Right atrium auricular region (tissue), 2 donors: ENCODE measurements around the gene AKAIN1. TPM values are rescaled to one million over a fixed set of nuclear protein-coding genes. Genes with fewer than 3 reads are reported as not detected.

Experiments used
- DNase-seq: peaks from one replicate; pipeline ENCODE4 v3.0.0-alpha.2; 2019; ENCODE audit warnings: low spot score
- H3K27ac ChIP-seq, 2 donors: fragments of 200-600 bp; sonication (generic); 1 replicate in 1 of 2; 2 replicates in 1 of 2; pipeline ENCODE4 v1.5.1; 2016 to 2019
- H3K27me3 ChIP-seq, 2 donors: fragments of 200-600 bp; sonication (generic); one replicate each; pipeline versions ENCODE4 v1.5.1 to v1.6.0; 2017 to 2019
- H3K36me3 ChIP-seq: fragments of 200-600 bp; sonication (generic); one replicate; pipeline ENCODE4 v1.5.1; 2016
- H3K4me1 ChIP-seq, 2 donors: fragments of 200-600 bp; sonication (generic); one replicate each; pipeline versions ENCODE4 v1.5.1 to v1.6.0; 2017 to 2019
- H3K4me3 ChIP-seq, 2 donors: fragments of 200-600 bp; sonication (generic); 1 replicate in 1 of 2; 2 replicates in 1 of 2; pipeline ENCODE4 v1.5.1; 2017 to 2019; ENCODE audit warnings: mild to moderate bottlenecking in 1 of 2, moderate library complexity in 1 of 2
- H3K9me3 ChIP-seq, 2 donors: fragments of 200-600 bp; sonication (generic); one replicate each; pipeline ENCODE4 v1.5.1; 2019
- total RNA-seq, 2 donors: library from RNA; depleted of rRNA; stranded (reverse); fragments of >200 nt; gene quantifications; one replicate each; pipeline ENCODE4 v1.1.0, GENCODE V29; 2016
- TF ChIP-seq, protein P1 (sequence below), 2 donors: fragments of 200-600 bp; sonication (generic); IDR thresholded peaks; one replicate each; pipeline ENCODE4 v1.5.1; 2019; ENCODE audit warnings: antibody characterized with exemption in 2 of 2

AKAIN1 gene
- total RNA-seq, 2 donors from 2014 or later = not detected

DNA sequence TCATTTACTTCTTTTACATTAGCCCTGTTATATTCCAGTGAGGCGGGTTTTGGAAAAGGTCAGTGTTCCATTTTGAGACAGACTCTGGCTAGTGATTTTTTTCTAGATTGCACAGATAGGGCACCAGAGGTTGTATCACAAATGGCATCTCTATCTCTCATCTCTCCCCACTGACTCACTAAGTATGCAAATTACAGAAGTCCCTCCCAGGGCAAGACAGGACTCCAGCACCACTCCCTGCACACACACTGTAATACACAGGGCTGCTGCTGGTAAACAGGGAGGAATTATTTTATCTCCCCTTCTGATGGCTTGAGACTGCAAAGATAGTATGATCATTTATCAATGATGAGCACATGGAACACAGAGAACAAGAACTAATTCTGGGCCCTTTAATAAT lies 46.2 kb downstream of the AKAIN1 start:
- H3K27ac ChIP-seq = no peak overlapping the region
- TF ChIP-seq, protein P1, sequence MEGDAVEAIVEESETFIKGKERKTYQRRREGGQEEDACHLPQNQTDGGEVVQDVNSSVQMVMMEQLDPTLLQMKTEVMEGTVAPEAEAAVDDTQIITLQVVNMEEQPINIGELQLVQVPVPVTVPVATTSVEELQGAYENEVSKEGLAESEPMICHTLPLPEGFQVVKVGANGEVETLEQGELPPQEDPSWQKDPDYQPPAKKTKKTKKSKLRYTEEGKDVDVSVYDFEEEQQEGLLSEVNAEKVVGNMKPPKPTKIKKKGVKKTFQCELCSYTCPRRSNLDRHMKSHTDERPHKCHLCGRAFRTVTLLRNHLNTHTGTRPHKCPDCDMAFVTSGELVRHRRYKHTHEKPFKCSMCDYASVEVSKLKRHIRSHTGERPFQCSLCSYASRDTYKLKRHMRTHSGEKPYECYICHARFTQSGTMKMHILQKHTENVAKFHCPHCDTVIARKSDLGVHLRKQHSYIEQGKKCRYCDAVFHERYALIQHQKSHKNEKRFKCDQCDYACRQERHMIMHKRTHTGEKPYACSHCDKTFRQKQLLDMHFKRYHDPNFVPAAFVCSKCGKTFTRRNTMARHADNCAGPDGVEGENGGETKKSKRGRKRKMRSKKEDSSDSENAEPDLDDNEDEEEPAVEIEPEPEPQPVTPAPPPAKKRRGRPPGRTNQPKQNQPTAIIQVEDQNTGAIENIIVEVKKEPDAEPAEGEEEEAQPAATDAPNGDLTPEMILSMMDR (IDR thresholded peaks at IDR 0.05) = no peak
- H3K9me3 ChIP-seq = no peaks in the 10 kb centered on the region
- DNase-seq = no peak
- H3K4me1 ChIP-seq = no peaks in the 10 kb centered on the region
- no peaks in the 10 kb centered on the region for H3K36me3 ChIP-seq
- no peak overlapping the region for H3K4me3 ChIP-seq
- H3K27me3 ChIP-seq = no peaks in the 10 kb centered on the region

- no peak overlapping the region for H3K4me3 ChIP-seq
- no peak overlapping the region for H3K27ac ChIP-seq
- no peaks in the 10 kb centered on the region for H3K9me3 ChIP-seq
- TF ChIP-seq, protein P1 (IDR thresholded peaks at IDR 0.05) = no peak
- no peaks in the 10 kb centered on the region for H3K36me3 ChIP-seq
- DNase-seq = no peak
- H3K4me1 ChIP-seq = no peaks in the 10 kb centered on the region
- H3K27me3 ChIP-seq = no peaks in the 10 kb centered on the region
These were observed 51.0 kb downstream of the AKAIN1 start for GRCh38 chr18:5146093-5146492.

GRCh38 chr18:5145168-5145825 lies 51.8 kb downstream of the AKAIN1 start:
- DNase-seq = no peak
- H3K27me3 ChIP-seq = no peaks in the 10 kb centered on the region
- TF ChIP-seq, protein P1 (IDR thresholded peaks at IDR 0.05) = no peak
- no peak overlapping the region for H3K27ac ChIP-seq
- no peaks in the 10 kb centered on the region for H3K9me3 ChIP-seq
- H3K36me3 ChIP-seq = no peaks in the 10 kb centered on the region
- no peak overlapping the region for H3K4me3 ChIP-seq
- H3K4me1 ChIP-seq = no peaks in the 10 kb centered on the region

- H3K36me3 ChIP-seq = no peaks in the 10 kb centered on the region
- TF ChIP-seq, protein P1 (IDR thresholded peaks at IDR 0.05) = no peak
- no peak for DNase-seq
- no peak overlapping the region for H3K4me3 ChIP-seq
- no peak overlapping the region for H3K27ac ChIP-seq
- no peaks in the 10 kb centered on the region for H3K9me3 ChIP-seq
- H3K4me1 ChIP-seq = no peaks in the 10 kb centered on the region
- H3K27me3 ChIP-seq = no peaks in the 10 kb centered on the region
These were observed 52.4 kb downstream of the AKAIN1 start for GRCh38 chr18:5144629-5145028.

GRCh38 chr18:5142859-5143258 lies 54.2 kb downstream of the AKAIN1 start:
- Histone ChIP-seq H3K4me1 (no peaks in the 10 kb centered on the region), H3K36me3 (no peaks in the 10 kb centered on the region), H3K9me3 (no peaks in the 10 kb centered on the region), H3K27me3 (no peaks in the 10 kb centered on the region), H3K4me3 (no peak overlapping the region), H3K27ac (no peak overlapping the region)
- DNase-seq = no peak
- TF ChIP-seq, protein P1 (IDR thresholded peaks at IDR 0.05) = no peak

- no peaks in the 10 kb centered on the region for H3K9me3 ChIP-seq
- H3K36me3 ChIP-seq = no peaks in the 10 kb centered on the region
- DNase-seq = no peak
- H3K4me3 ChIP-seq = no peak overlapping the region
- no peak overlapping the region for H3K27ac ChIP-seq
- H3K27me3 ChIP-seq = no peaks in the 10 kb centered on the region
- no peaks in the 10 kb centered on the region for H3K4me1 ChIP-seq
- TF ChIP-seq, protein P1 (IDR thresholded peaks at IDR 0.05) = no peak
These were observed 54.9 kb downstream of the AKAIN1 start for GRCh38 chr18:5142131-5142530.
